ENCODE measurements around the gene FDXR.
"Not testable (repeated sequence)": the region's sequence is repeated elsewhere in the genome, so short reads cannot be mapped to it uniquely, and the experiment has no call there.

The FDXR gene

DNA sequence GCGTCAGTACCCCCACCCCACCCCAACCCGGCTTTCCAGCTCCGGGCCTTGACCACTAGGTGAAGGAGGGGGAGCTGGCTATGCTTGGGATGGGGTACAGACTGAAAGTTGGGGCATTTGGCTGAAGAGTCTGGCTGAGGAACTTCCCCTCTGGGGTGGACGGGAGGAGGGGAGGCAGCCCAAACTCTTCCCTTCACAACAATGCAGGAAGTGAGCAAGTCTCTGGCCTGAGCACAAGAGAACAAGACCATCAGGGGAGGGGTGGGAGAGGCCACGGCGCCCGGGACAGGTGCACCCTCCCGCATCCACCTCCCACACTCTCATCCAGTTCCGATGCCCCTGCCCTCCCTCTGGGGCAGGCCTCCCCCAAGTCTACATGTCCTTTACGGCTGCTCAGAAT is 44.6 kb upstream of the FDXR start:
- Histone ChIP-seq H2AFZ (ENCODE audit: low read depth) (no peak overlapping the region), H3K36me3 (ENCODE audit: insufficient read depth) (no peaks in the 10 kb centered on the region), H3K4me2 (no peak overlapping the region), H3K27me3 (ENCODE audit: insufficient read depth, low read depth) (peaks cover 39% of the 10 kb centered on the region), H4K20me1 (ENCODE audit: insufficient read depth) (no peaks in the 10 kb centered on the region), H3K79me2 (ENCODE audit: insufficient read depth, low read depth) (no peaks in the 10 kb centered on the region), H3K4me1 (ENCODE audit: low read depth, poor library complexity, severe bottlenecking) (no peaks in the 10 kb centered on the region), H3K27ac (no peak overlapping the region), H3K9ac (no peak overlapping the region), H3K4me3 (IDR thresholded peaks at IDR 0.05; ENCODE audit: insufficient read depth, low read depth, low read length) (no peak overlapping the region)
- TF ChIP-seq, protein P1, sequence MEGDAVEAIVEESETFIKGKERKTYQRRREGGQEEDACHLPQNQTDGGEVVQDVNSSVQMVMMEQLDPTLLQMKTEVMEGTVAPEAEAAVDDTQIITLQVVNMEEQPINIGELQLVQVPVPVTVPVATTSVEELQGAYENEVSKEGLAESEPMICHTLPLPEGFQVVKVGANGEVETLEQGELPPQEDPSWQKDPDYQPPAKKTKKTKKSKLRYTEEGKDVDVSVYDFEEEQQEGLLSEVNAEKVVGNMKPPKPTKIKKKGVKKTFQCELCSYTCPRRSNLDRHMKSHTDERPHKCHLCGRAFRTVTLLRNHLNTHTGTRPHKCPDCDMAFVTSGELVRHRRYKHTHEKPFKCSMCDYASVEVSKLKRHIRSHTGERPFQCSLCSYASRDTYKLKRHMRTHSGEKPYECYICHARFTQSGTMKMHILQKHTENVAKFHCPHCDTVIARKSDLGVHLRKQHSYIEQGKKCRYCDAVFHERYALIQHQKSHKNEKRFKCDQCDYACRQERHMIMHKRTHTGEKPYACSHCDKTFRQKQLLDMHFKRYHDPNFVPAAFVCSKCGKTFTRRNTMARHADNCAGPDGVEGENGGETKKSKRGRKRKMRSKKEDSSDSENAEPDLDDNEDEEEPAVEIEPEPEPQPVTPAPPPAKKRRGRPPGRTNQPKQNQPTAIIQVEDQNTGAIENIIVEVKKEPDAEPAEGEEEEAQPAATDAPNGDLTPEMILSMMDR (conservative IDR thresholded peaks at IDR 0.05; ENCODE audit: low read depth, low read length) = no peak

DNA sequence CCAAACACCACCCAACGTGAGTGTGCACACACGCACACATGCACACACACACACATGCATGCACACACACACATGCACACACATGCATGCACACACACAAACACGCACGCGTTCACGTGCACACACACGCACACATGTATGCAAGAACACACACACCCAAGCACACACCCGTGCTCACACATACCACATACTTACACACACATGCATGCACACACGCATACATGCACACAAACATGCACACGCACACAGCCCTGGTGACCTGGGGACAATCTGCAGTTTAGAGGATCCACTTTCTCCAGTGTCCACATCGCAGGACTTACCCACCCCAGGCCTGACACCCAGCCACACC is 44.0 kb upstream of the FDXR start:
- Histone ChIP-seq H3K4me3 (IDR thresholded peaks at IDR 0.05; ENCODE audit: insufficient read depth, low read depth, low read length) (no peak overlapping the region), H3K4me1 (ENCODE audit: low read depth, poor library complexity, severe bottlenecking) (no peaks in the 10 kb centered on the region), H3K27me3 (ENCODE audit: insufficient read depth, low read depth) (peaks cover 38% of the 10 kb centered on the region; the same call in 1 of the 2 replicates), H3K4me2 (no peak overlapping the region), H3K36me3 (ENCODE audit: insufficient read depth) (no peaks in the 10 kb centered on the region), H3K9ac (no peak overlapping the region), H3K27ac (no peak overlapping the region), H4K20me1 (ENCODE audit: insufficient read depth) (no peaks in the 10 kb centered on the region), H3K79me2 (ENCODE audit: insufficient read depth, low read depth) (no peaks in the 10 kb centered on the region), H2AFZ (ENCODE audit: low read depth) (no peak overlapping the region)
- TF ChIP-seq, protein P1 (conservative IDR thresholded peaks at IDR 0.05; ENCODE audit: low read depth, low read length) = no peak

GRCh38 chr17:74916136-74916850 is 43.5 kb upstream of the FDXR start:
- Histone ChIP-seq H3K4me2 (no peak overlapping the region), H3K4me1 (ENCODE audit: low read depth, poor library complexity, severe bottlenecking) (no peaks in the 10 kb centered on the region), H3K27me3 (ENCODE audit: insufficient read depth, low read depth) (peaks cover 40% of the 10 kb centered on the region; the same call in 1 of the 2 replicates), H3K9ac (no peak overlapping the region), H3K79me2 (ENCODE audit: insufficient read depth, low read depth) (no peaks in the 10 kb centered on the region), H3K4me3 (IDR thresholded peaks at IDR 0.05; ENCODE audit: insufficient read depth, low read depth, low read length) (no peak overlapping the region), H2AFZ (ENCODE audit: low read depth) (no peak overlapping the region), H3K36me3 (ENCODE audit: insufficient read depth) (no peaks in the 10 kb centered on the region), H3K27ac (no peak overlapping the region), H4K20me1 (ENCODE audit: insufficient read depth) (no peaks in the 10 kb centered on the region)
- TF ChIP-seq, protein P1 (conservative IDR thresholded peaks at IDR 0.05; ENCODE audit: low read depth, low read length) = no peak

GRCh38 chr17:74911423-74911822 is 38.6 kb upstream of the FDXR start:
- not testable (repeated sequence) for H3K36me3 ChIP-seq (ENCODE audit: insufficient read depth); H3K4me1 ChIP-seq (ENCODE audit: low read depth, poor library complexity, severe bottlenecking); H3K4me2 ChIP-seq; H2AFZ ChIP-seq (ENCODE audit: low read depth); H3K27ac ChIP-seq; H4K20me1 ChIP-seq (ENCODE audit: insufficient read depth); H3K79me2 ChIP-seq (ENCODE audit: insufficient read depth, low read depth); H3K4me3 ChIP-seq (IDR thresholded peaks at IDR 0.05; ENCODE audit: insufficient read depth, low read depth, low read length); H3K9ac ChIP-seq
- peaks cover 63% of the 10 kb centered on the region for H3K27me3 ChIP-seq (ENCODE audit: insufficient read depth, low read depth)

- not testable (repeated sequence) for H3K27ac ChIP-seq; H3K9ac ChIP-seq; H4K20me1 ChIP-seq (ENCODE audit: insufficient read depth); H3K4me1 ChIP-seq (ENCODE audit: low read depth, poor library complexity, severe bottlenecking); H3K36me3 ChIP-seq (ENCODE audit: insufficient read depth); H3K4me2 ChIP-seq; H2AFZ ChIP-seq (ENCODE audit: low read depth); H3K4me3 ChIP-seq (IDR thresholded peaks at IDR 0.05; ENCODE audit: insufficient read depth, low read depth, low read length); H3K79me2 ChIP-seq (ENCODE audit: insufficient read depth, low read depth)
- peaks cover 70% of the 10 kb centered on the region for H3K27me3 ChIP-seq (ENCODE audit: insufficient read depth, low read depth)
These were observed 36.3 kb upstream of the FDXR start for GRCh38 chr17:74909097-74909496.
